GM12892 (cell line): ENCODE data around the gene UBE4B.

Experiments
- POLR2A ChIP-seq: IDR thresholded peaks from 2 replicates; pipeline ENCODE4 v1.6.1; 2011; ENCODE audit warnings: low read depth, low read length, control low read depth
- POLR2AphosphoS5 ChIP-seq: IDR thresholded peaks from 2 replicates; pipeline ENCODE4 v1.6.1; 2011; ENCODE audit warnings: low read depth, low read length, control low read depth
- TAF1 ChIP-seq: IDR thresholded peaks from 2 replicates; pipeline ENCODE4 v1.6.1; 2011; ENCODE audit warnings: low read depth, mild to moderate bottlenecking, control low read depth, low read length, borderline replicate concordance

DNA sequence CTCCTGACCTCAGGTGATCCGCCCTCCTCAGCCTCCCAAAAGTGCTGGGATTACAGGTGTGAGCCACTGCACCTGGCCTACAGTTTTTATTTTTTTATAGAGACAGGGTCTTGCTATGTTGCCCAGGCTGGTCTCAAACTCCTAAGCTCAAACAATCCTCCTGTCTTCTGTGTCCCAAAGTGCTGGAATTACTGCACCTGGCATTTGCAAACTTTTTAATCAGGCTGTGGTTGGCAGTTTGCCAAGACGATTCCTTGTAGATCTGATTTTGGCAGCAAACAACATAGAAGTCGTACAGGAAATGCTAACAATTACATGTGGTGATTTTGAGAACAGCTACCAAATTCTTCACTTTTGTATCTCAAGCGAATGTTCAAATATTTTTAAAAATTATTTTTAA, 25.6 kb upstream of the UBE4B start:
- TF ChIP-seq POLR2A (no peak), TAF1 (no peak), POLR2AphosphoS5 (no peak)
